Fibroblast of skin of scalp (primary cell): ENCODE data around the gene CD99L2. TPM values are rescaled to one million over a fixed set of nuclear protein-coding genes. Genes with fewer than 3 reads are reported as not detected.

Source experiments
- DNase-seq: peaks from one replicate; pipeline ENCODE4 v3.0.0-alpha.2; 2013
- polyA plus RNA-seq, 2 experiments: library from polyadenylated mRNA; unstranded; fragments of 120-200 nt; gene quantifications; one replicate each; pipeline ENCODE4 v1.2.1, GENCODE V29; 2013; ENCODE audit not compliant: insufficient read length in 2 of 2

Gene CD99L2, protein sequence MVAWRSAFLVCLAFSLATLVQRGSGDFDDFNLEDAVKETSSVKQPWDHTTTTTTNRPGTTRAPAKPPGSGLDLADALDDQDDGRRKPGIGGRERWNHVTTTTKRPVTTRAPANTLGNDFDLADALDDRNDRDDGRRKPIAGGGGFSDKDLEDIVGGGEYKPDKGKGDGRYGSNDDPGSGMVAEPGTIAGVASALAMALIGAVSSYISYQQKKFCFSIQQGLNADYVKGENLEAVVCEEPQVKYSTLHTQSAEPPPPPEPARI
- polyA plus RNA-seq (2013, experiment 1 of 2; ENCODE audit: insufficient read length): 67.6 TPM
- 65.1 TPM for polyA plus RNA-seq (2013, experiment 2 of 2; ENCODE audit: insufficient read length)

DNA sequence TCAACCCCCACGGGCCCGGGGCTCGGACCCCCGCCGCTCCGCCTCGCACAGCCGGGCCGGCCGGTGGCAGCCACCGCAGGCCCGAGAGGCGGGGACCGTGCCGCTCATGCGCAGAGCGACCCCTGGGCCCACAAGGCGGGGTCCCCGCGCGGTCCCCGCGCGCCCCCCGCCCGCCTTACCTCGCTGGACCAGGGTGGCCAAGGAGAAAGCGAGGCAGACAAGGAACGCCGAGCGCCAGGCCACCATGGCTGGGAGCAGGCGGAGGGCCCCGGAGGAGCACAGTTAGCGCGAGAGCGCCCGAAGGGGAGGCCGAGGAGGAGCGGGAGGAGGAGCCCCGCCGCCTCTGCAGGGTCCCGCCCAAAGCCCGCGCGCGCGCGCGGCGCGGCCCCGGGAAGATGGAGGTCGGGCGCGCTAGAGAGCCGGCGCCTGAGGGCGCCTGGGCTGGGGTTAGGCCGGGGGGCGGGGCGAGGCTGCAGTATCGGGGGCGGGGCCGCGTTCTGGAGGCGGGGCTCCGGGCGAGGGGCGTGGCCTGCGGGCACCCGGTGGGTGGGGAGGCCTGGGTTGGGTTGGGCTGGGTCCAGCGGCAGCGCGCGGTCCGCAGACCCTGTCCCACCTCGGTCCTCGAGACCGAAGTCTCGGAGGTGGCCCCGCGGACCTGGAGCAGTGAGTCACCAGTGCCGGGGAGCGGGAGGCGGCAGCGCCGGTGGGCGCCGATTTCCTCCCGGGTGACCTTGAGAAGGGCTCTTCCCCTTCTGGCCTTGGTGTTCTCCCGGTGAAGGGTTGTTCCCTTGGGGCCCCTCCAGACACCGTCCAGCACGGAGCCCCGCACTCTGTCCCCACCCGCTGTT lies at the start of gene CD99L2:
TSS of gene CD99L2 (minus strand) at position 326 of the 848 bp plus-strand sequence. CDS start at position 246, 80 bp downstream.
- DNase-seq: peak; percentile 90

DNA sequence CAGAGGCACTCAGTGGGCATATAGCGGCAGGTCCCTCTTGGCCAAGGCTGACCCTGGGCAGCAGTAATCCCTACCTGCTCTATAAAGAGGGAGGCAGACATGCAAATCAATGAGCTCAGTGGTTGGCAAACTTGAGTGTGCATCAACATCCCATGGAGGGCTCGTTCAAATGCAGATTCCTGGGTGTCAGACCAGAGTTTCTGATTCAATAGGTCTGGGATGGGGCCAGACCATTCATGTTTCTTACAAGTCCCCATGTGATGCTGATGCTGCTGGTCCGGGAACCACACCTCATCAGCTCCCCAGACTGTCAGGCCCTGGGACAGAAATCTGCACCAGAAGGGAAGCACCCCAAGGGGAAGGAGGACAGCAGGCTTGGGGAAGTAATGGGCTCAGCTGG lies 45.8 kb upstream of the CD99L2 start:
- DNase-seq: no peak

DNA sequence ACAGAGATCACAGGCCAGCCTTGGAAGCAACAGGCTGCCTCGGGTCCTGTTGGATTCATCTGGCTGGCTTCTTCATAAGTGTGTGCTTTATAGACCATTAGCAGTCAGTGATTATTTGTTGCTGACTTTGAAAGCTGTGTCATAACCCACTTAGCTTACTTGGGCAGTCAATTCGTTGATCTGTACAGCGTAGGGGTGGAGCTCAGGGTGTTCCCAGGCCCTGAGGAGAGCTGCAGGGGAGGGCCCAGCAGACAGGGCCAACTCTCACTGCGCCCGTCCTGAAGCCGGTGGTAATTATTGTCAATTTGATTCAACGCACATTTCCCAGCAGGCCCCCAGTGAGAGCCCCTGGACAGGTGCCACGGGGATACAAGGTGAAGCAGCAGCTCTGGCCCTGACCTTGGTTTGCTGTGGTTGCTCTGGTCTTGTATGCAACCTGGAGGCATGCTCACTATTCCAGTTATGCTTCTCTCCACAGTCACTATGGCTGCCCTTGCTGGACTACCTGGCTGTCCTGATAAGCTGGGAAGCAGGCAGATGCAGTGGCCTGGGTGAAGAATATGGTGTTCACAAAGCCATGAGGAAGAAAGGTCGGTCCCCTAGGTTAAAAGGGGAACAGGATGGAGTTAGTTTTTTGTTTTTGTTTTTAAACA lies 44.6 kb upstream of the CD99L2 start:
- DNase-seq: no peak

DNA sequence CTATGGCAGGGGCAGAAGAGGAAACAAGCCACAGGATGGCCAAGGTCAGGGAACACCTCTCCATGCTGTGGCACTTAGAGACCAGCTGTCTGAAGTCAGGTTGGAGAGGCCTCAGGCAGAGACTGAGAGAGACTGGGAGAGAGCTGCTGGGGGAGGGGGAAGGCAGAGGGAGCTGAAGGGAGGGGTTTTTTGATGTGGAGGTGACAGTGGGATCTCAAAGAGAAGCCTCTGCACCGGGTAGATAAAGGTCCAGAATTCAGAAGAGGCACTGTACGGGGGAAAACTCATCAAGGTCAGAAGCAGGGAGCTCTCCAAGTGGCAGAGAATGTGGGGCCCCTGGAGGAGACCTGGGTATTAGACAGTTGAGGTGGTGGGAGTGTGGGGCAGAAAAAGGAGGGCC lies 43.1 kb upstream of the CD99L2 start:
- no peak for DNase-seq

DNA sequence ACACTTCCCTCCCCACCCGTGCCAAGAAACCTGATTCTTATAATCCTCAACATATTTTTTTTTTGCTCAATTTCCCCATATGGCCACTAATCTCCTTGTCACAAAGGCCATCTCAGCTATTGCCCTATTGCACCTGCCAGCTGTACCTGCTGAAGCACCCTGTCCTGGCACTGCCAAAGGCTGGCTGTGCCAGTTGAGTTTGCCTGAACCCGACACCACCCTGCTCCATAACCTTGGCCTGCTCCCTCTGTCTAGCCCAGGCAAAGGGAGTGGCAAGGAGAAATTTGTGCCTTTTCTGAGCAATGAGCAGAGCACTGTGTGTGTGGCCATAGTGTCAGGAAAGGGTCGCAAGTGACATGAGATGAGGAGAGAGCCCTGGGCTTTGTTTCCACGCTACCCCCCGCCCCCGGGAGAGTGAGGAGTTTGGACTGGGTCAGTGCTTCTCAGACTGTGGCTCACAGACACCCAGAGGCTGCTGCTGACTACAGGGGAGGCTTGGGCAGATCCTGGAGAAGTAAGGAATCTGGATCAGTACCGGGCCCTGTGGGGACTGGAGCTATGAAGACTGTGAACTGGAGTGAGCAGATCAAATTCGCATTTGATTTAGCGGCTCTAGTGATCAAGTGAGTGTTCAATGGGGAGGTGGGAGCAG lies 42.5 kb upstream of the CD99L2 start:
- DNase-seq: no peak

DNA sequence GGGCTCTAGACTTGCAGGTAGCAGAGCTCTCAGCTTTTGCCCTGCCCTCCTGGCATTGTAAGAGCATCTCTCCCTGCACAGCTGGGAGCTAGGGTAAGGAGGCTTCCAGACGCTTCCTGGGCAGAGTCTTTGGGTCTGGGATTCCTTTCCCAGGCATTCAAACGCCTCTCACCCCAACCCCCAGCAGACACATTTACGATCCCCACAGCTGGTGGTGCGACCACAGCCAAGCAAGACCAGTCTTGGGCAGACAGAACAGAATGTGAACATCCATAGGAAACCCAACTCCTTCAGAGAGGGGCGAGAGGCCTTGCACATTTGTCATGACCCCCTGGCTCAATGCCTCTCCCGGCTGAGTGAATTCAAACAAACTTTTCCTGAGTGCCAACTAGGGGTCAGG lies 38.1 kb upstream of the CD99L2 start:
- DNase-seq: peak; percentile 80

DNA sequence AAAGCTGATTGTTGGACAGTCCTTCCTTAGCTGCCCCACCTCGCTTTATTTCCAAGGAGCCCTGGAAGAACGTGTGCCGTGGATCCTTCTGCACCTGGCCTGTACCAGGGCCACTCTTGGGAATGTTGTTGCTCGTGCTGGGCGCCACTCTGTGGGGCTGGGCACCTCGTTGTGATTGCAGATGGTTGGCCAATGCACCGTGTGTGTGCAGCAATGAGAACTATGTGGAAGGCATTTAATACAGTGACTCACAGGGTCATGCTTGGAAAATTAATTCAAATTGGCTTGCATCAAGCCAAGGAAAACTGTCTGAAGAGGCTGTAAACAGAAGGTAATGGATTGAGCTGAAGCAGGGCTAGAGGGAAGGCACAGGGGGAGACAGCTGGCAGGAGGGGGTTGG lies 37.0 kb upstream of the CD99L2 start:
- DNase-seq: peak; percentile 79

DNA sequence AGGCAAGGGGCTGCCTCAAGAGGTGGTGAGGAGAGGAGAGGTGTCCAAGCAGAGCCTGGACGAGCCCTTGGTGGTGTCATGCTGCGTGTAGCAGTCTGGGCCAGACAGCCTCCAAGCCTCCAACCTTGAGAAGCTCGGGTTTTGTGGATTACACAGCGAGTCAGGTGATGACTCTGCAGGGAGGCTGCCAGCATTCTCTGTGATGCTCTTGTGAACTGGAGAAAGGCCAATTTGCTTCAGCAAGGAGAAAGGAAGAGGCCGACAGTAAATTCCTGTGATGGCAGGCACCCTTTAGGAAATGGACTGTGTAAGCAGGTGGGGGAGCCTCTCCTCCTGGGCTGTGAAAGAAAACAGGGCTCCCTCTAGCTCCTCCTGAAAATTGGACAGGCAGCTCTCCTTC lies 36.0 kb upstream of the CD99L2 start:
- DNase-seq: peak; percentile 70

DNA sequence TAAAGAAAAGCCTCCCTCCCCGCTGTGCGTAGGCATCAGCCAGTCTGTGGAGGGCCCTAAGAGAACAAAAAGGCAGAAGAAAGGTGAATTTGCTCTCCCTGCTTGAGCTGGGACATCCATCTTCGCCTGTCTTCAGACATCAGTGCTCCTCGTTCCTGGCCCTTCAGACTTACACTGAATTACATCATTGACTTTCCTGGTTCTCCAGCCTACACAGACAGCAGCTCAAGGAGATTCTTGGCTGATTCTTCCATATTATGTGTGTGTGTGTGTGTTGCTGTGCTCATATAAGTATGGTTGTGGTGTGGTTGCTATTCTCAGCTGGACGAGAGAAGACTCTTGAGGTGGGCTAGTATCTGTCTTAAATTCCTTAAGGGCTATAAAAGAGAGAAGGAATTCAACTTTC lies 35.5 kb upstream of the CD99L2 start:
- DNase-seq: peak; percentile 56

DNA sequence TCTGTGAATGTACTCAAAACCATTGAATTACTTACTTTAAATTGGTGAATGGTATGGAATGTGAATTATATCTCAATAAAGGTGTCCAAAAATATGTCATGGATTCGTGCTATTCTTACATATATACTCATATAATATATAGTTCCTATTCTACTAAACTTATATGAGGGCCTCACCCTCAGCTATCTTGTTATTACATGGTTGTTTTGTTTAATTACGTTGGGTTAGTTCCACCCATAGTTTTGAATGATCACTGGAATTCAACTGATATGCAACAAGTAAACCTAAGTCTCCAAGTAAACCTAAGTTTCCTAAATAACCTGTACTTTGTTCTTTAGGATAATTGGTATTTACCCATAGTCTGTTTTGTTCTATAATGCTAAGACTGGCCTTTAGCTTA lies 30.6 kb upstream of the CD99L2 start:
- no peak for DNase-seq

DNA sequence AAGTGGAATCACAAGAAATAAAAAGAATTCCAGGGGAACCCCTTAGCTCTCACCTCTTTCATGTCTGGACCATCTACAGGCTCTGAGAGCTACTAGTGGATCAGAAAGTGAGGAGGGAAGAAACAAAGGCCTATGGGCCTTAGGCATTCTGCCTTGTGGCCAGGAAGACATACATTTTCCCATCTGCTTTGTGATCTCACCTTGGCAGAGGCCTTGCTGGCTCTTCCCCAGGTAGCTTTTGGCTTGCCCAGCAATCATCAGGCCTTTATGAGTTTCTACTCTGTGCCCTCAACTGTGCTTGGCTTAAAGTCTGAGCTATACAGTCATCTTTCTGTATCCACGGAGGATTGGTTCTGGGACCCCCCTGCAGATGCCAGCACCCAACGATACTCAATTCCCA lies 28.3 kb upstream of the CD99L2 start:
- no peak for DNase-seq

DNA sequence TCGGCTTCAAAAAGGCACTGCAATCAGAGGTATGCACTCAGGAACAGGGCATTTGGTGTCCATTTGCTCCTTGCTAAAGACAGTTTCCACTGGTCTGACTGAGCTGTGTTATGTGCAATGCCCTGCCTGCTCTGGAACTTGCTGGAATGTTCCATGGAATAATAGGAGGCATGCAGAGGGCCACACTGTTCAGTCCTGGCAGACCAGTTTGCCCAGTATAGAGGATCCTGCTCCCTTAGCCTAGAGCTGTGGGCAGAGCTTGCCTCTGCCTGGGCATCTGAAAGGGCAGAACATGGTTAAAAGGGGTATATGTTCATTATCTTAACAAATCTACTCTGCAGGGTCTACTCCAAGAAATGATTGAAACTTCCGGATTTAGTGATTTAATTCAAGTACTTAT lies 27.8 kb upstream of the CD99L2 start:
- DNase-seq: no peak

DNA sequence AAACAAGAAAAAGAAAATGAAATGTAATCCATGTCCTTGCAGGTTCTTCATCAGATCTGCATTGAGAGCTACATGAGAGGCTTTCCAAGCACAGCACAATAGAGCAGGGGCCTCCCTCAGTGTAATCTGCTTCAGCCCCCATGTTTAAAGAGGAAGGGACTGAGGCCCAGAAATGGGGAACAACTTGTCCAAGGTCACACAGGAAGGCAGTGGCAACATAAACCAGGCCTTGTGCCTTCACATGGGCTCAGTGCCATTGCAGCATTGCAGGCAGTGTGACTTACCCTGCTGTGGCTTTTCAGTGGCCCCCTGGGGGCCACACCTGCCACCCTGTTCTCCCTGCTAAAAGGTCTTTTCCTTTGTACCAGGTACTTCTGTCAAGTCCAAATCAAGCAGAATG lies 20.9 kb upstream of the CD99L2 start:
- no peak for DNase-seq

DNA sequence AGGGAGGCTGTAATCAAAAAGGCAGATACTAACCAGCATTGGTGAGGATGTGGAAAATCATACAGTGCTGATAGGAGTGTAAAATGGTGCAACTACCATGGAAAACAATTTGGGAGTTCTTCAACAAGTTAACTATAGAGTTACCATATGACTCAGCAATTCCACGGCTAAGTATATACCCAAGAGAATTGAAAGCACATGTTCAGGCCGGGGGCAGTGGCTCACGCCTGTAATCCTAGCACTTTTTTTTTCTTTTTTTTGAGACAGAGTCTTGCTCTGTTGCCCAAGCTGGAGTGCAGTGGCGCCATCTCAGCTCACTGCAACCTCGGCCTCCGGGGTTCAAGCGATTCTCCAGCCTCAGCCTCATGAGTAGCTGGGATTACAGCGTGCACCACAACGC lies 15.0 kb upstream of the CD99L2 start:
- DNase-seq: peak; percentile 79

DNA sequence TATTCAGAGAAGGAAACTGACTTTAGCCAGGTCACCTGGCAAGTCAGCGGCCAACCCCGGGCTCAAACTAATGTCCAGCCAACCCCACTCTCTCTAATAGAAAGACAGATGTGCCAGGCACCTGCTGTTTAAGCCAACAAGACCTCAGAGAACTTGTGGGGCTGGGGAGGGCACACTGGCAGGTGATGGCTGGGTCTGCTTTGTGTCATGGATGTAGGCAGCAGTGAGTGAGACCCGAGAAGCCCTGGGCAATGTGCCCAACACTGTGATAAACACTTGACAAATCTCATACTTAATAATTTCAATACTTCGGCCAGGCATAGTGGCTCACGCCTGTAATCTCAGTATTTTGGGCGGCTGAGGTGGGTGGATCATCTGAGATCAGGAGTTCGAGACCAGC lies 9.0 kb upstream of the CD99L2 start:
- DNase-seq: no peak

DNA sequence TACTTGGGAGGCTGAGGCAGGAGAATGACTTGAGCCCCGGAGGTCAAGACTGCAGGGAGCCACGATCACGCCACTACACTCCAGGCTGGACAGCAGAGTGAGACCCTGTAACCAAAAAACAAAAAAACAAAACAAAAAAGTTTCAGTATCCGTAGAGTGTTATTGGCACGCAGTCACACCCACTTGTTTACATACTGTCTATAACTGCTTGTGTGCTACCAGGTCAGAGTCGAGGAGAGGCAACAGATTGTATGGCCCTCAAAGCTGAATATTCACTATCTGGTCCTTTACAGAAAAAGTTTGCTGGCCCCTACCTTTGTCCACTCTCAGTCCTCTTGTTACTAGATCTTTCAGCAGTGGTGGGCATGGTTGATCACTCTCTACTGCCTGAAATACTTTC lies 8.2 kb upstream of the CD99L2 start:
- DNase-seq: no peak

DNA sequence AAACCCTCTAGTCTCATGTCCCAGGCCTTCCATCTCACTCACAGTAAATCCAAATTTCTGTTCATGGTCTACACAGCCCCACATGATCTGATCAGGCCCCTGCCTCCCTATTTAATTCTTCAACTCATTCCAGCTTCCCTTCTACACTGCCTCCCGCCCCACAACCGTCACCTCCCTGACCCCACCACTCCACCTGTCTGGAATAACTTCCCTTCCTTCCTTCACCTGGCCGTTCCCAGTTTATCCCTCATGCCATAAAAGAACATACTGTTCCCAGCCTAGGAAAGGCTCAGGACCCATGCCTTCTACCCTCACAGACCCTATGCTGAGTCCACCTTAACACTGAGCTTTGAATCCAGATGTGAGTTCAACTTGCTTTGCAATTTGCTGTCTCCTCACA lies 6.8 kb upstream of the CD99L2 start:
- DNase-seq: no peak

DNA sequence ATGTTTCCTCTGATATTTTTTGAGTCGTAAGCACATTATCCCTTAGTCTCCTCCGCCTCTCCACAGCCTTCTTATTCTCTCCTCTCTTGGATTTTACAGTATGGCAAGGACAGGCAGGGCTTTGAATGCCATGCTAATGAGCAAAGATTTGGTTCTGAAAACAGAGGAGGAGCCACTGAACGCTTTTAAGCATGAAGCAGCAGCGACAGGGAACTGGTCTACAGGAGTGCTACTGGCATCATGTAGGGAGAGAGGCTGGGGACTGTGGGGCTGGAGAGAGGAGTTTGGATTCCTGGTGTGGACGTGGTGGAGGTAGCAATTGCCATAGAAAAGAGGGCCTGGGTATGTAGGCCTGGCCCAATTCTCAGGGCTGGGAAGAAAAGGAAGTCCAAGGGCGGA lies 4.6 kb upstream of the CD99L2 start:
- no peak for DNase-seq

DNA sequence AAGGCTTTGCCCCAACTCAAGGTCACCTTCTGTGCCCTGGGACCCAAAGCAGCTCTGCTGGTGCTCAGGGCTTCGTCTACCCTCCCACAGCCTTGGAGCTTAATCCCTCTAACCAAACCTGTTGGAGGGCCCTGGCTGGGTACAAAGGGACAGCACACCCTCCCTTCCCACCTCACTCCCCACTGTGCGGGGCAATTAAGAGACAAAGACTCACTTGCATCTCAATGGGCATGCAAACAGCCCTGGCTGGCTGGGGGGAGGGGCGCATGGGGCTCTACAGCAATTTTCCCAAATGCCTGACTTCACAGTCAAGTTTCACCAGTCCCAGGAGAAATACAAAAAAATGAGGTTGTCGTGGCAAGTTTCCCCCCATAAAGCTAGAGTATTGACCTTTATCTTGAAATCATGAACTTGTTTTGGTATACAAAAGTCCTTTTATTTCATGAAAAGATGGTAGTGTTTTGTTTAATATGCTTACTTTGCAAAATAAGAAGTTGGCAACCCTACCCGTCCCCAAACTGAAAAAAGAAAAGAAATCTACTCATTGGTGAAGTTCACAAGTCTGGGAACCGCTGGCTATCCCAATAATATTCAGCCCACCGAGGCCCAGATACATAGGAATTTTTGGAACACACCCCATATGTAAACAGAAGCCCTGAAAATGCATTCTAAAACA lies 4.1 kb upstream of the CD99L2 start:
- DNase-seq: no peak

DNA sequence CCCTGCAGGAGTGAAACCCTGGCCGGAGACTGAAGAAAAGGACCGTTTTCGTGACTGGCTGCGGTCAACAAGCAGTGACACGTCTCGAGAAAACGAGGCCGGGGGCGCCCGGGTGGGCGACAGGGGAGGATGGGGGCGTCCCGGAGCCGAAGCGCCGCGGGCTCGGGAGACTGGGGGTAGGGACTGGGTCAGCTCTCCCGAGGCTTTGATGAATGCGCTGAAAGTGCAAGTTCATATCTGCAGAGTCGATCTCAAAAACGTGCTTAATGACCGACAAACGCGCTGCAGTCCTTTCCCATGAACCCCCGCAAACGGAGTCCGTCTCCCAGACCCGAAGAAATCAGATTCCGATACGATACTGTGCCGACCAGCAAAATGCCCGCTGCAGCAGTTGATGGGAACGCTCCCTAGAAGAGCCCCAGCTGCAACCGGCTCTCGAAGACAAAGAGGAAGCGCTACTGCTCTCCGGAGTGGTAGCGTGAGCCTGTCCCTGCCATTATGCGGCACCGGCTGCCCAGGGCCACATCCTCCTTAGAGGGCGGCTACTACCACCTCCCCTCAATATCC lies 806 bp upstream of the CD99L2 start:
- no peak for DNase-seq

DNA sequence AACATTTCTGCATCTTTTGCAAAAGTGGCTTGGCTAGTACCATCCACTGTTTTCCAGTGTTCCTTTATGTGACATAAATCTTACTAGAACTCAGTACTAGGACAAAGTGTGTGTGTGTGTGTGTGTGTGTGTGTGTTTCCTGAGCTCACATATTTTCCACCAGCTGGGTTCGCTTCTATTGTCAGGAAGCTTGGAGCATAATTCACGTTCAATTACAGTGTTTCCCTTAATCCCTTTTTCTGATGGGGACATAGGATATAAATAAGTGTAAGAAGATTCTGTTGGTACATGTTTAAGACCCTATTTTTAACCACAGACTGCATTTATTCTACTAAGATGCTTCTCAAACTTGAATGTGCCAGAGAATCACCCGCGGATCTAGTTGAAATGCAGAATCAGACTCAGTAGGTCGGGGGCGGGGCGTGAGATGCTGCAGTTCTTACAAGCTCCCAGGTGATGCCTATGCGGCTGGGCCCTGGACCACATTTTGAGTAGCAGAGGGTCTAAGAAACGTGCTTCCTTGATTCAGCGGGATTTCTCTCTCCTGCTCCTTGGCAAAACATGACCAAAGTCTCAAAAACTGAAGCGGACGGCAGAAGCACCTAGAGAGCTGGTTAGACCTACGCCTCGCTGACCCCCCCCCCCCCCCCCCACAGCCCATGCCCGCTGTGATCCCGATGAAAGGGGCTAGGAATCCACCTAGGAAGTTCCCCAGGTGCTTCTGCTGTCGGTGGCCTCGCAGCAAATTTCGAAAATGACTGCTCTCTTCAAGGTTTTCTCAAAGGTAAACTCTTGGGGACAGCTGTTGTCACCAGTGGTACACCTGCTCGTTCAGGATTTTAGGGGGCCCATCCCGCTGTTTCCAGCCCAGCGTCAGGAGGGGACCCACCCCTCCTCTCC lies 797 bp downstream of the CD99L2 start:
- peak; percentile 26 for DNase-seq
